ENCODE results near the gene MBP. TPM values are rescaled to one million over a fixed set of nuclear protein-coding genes. Genes with fewer than 3 reads are reported as not detected.
"Not testable (repeated sequence)": the region's sequence is repeated elsewhere in the genome, so short reads cannot be mapped to it uniquely, and the experiment has no call there.

MBP gene
- total and polyA plus RNA-seq, 9 donors = 8.7 to 23.0 (median 11.2) TPM

DNA sequence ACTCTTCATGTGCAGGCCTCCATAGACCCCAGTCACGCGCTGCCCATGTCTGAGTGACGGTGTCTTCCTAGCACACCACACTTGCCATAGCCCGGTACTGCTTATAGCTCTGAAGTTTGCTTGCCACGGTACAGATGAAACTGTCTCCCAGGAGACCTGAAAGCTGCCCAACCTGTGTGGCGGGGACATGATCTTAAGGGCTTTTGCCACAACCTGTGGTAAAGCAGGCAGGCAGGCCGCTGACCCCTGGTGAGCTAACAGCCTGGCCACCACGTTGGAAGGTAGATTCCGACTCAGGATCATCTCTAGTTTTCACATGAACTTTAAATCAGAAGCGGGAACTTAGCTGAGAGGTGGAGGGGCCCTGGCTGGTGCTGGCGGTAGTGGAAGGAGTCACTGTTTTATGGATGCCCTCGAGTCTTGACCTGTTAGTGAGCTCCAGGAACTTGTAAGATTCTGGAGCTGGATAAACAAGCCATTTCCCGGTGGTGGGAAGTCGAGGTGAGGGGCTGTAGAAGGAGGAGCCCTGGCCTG lies 156.9 kb downstream of the MBP start:
- WGBS (ENCODE audit: insufficient coverage) = 87% methylated on average over 11 of the region's 14 CpGs

DNA sequence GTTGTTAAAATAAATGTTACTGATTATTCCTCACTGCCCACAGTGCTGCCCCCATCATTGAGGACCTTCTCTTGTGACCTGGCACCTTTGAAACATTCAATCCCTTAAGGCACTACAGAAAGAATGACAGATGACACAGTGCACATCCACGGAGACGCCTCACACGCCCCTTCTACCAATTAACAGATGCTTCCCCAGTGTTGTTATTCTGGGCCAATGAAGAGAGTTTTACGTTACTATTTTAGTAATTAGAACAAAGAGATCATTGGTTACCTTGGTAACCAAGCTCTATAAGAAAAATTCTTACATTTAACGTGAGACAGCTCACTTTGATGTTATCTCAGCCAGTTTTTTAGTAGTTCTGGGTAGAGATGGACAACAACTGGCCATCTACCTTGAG lies 158.2 kb downstream of the MBP start:
- peaks cover 34% of the 10 kb centered on the region for H3K4me1 ChIP-seq (ENCODE audit: control insufficient read depth, insufficient read depth, low read length)

More for the DNA sequence above, 156.9 kb downstream of the MBP start:
- Histone ChIP-seq H3K4me3 (ENCODE audit: low read length) (no peak overlapping the region), H3K27me3 (ENCODE audit: control insufficient read depth, insufficient read depth, low read length) (no peaks in the 10 kb centered on the region), H3K9me3 (replicated peaks; ENCODE audit: control insufficient read depth, low read depth, low read length) (no peaks in the 10 kb centered on the region), H3K36me3 (ENCODE audit: control insufficient read depth, insufficient read depth, low read length) (peaks cover 4% of the 10 kb centered on the region), H3K27ac (ENCODE audit: low read length) (no peak overlapping the region), H3K4me1 (ENCODE audit: control insufficient read depth, insufficient read depth, low read length) (peaks cover 46% of the 10 kb centered on the region)
- no peak for DNase-seq

DNA sequence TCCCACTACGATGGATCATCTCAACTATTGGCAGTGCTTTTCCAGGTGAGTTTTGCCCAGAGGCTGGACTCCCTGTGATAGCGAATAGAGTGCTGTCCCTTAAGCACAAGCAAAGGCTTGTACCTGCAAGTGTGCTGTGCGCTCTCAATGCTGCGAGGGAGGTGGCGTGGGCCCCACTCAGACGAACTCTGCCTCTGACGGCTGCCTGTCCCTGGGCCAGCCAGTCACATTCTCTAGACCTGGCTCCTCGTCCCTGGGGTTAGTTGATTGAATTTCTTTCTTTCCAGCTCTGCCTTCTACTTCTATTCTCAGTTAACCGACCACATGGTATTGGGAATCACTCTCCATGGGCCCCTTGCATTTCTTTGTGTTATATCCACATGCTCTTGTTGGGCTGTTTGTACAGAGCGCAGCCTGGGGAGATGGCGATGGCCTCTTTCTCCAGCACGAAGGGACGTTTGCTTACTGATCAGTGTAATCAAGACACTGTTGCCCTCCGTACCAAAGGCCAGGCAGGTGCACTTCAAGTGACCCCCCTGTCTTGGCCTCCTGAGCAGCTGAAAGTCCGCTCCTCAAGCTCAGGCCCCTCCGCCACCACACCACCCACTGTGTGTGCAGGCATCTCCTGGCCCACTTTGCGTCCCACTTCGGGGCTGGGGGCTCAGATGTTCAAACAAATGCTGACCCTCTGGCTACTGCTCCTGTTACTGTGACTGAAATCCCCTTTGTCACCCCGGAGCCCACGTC lies 158.9 kb downstream of the MBP start:
- peaks cover 33% of the 10 kb centered on the region for H3K4me1 ChIP-seq (ENCODE audit: control insufficient read depth, insufficient read depth, low read length)
- H3K9me3 ChIP-seq (replicated peaks; ENCODE audit: control insufficient read depth, low read depth, low read length) = no peaks in the 10 kb centered on the region
- H3K27ac ChIP-seq (ENCODE audit: low read length) = peak overlapping the region; percentile 10
- WGBS (ENCODE audit: insufficient coverage) = 79% methylated on average over 19 of the region's 20 CpGs
- no peak for DNase-seq
- no peaks in the 10 kb centered on the region for H3K27me3 ChIP-seq (ENCODE audit: control insufficient read depth, insufficient read depth, low read length)
- H3K36me3 ChIP-seq (ENCODE audit: control insufficient read depth, insufficient read depth, low read length) = peaks cover 7% of the 10 kb centered on the region
- H3K4me3 ChIP-seq (ENCODE audit: low read length) = no peak overlapping the region

More for the DNA sequence above, 158.2 kb downstream of the MBP start:
- H3K27ac ChIP-seq (ENCODE audit: low read length) = no peak overlapping the region
- H3K4me3 ChIP-seq (ENCODE audit: low read length) = no peak overlapping the region
- H3K36me3 ChIP-seq (ENCODE audit: control insufficient read depth, insufficient read depth, low read length) = peaks cover 4% of the 10 kb centered on the region
- no peak for DNase-seq
- no peaks in the 10 kb centered on the region for H3K27me3 ChIP-seq (ENCODE audit: control insufficient read depth, insufficient read depth, low read length)
- no peaks in the 10 kb centered on the region for H3K9me3 ChIP-seq (replicated peaks; ENCODE audit: control insufficient read depth, low read depth, low read length)
- WGBS (ENCODE audit: insufficient coverage) = no CpG with 5 or more reads among the region's 5 CpGs

DNA sequence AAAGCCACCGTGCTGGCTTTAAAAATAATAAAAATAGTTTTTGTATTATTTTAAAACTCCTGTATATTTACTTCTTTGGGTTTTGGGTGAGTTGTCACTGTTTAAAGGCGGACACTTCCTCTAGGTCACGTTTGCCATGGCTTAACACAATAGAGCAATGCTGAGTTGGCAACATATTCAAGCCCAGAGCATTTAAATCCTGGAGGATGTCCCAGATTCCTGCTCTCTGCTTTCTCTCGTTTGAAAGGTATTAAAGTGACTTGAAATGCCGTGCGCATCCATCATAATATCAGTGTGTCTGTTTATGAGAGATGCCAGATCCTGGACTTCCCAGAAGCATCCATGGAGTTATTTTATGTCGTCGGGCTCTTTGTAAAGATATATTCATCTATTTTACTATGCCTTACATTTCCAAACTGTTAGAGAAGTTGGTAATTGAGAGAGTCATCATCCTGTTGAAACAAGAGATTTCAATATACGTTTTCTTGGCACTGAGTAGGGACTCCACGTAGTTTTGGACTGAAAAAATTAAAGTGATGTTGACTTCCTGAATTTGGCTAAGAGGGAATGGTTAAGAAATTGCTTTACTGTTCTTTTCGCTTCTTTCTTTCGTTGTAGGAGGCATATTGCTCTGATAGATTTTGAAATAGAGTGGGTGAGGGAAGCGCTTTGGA lies 159.6 kb downstream of the MBP start:
- H3K4me3 ChIP-seq (ENCODE audit: low read length) = no peak overlapping the region
- peak; percentile 74 for DNase-seq
- H3K9me3 ChIP-seq (replicated peaks; ENCODE audit: control insufficient read depth, low read depth, low read length) = no peaks in the 10 kb centered on the region
- 40% methylated on average over 3 of the region's 13 CpGs for WGBS (ENCODE audit: insufficient coverage)
- peaks cover 31% of the 10 kb centered on the region for H3K4me1 ChIP-seq (ENCODE audit: control insufficient read depth, insufficient read depth, low read length)
- H3K27me3 ChIP-seq (ENCODE audit: control insufficient read depth, insufficient read depth, low read length) = no peaks in the 10 kb centered on the region
- H3K36me3 ChIP-seq (ENCODE audit: control insufficient read depth, insufficient read depth, low read length) = peaks cover 7% of the 10 kb centered on the region
- no peak overlapping the region for H3K27ac ChIP-seq (ENCODE audit: low read length)

DNA sequence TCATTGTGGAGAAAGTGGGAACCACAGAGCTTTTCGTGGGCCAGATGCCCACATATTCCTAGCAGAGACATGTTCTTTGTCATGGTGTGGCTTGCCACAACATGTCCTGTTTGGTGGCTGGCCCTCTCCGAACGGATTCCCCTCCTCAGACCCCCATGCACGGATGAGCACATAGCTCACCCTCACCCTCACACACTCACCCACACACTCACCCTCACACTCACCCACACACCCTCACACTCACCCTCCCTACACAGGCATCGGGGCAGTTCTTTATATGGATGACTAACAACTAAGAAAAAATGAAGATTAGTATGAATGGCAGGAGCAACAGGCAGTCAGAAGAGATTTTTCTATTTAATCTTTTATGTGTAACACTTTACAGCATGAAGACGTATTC lies 160.3 kb downstream of the MBP start:
- H3K4me3 ChIP-seq (ENCODE audit: low read length) = no peak overlapping the region
- H3K9me3 ChIP-seq (replicated peaks; ENCODE audit: control insufficient read depth, low read depth, low read length) = no peaks in the 10 kb centered on the region
- H3K27ac ChIP-seq (ENCODE audit: low read length) = no peak overlapping the region
- peaks cover 7% of the 10 kb centered on the region for H3K36me3 ChIP-seq (ENCODE audit: control insufficient read depth, insufficient read depth, low read length)
- DNase-seq = no peak
- 87% methylated on average over 3 of the region's 6 CpGs for WGBS (ENCODE audit: insufficient coverage)
- peaks cover 24% of the 10 kb centered on the region for H3K4me1 ChIP-seq (ENCODE audit: control insufficient read depth, insufficient read depth, low read length)
- H3K27me3 ChIP-seq (ENCODE audit: control insufficient read depth, insufficient read depth, low read length) = no peaks in the 10 kb centered on the region

DNA sequence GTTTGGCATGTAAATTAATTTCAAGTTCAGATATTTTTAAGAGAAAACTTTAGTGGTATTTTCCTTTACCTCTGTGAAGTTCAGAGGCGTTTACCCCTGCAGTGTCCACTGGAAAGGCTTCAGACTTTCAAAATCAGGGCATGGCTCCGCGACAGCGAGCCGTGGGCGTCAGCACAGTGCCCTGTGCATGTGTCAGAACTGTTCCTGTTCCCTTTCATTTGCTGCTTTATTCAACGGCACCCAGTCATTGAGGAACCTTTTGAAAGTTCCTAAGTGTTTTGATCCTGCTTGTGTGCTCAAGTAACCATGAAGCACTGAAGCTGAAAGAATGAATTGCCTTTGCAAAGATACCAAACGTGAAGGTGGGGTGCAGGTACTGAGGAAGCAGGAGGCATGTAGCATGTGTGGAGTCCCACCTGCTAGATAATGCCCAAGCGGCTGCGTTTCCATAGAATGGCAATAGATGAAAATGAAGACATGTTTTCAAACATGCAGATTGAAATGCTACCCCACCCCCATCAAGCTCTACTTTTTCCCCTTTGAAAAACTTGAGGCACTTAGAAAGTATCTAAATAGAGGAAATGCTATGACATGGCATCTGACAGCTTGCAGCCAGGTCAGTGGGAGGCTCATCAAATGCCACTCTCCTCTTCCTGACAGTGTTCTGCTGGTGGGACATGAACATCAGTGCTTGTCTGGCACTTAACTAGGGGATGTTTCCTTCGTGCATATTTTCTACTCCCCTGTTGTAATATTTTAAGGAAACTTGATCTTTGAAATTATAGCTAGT lies 161.6 kb downstream of the MBP start:
- no peak overlapping the region for H3K27ac ChIP-seq (ENCODE audit: low read length)
- H3K9me3 ChIP-seq (replicated peaks; ENCODE audit: control insufficient read depth, low read depth, low read length) = no peaks in the 10 kb centered on the region
- 89% methylated on average over 8 of the region's 11 CpGs for WGBS (ENCODE audit: insufficient coverage)
- peaks cover 9% of the 10 kb centered on the region for H3K36me3 ChIP-seq (ENCODE audit: control insufficient read depth, insufficient read depth, low read length)
- H3K4me3 ChIP-seq (ENCODE audit: low read length) = no peak overlapping the region
- no peaks in the 10 kb centered on the region for H3K27me3 ChIP-seq (ENCODE audit: control insufficient read depth, insufficient read depth, low read length)
- no peak for DNase-seq
- H3K4me1 ChIP-seq (ENCODE audit: control insufficient read depth, insufficient read depth, low read length) = peaks cover 16% of the 10 kb centered on the region

DNA sequence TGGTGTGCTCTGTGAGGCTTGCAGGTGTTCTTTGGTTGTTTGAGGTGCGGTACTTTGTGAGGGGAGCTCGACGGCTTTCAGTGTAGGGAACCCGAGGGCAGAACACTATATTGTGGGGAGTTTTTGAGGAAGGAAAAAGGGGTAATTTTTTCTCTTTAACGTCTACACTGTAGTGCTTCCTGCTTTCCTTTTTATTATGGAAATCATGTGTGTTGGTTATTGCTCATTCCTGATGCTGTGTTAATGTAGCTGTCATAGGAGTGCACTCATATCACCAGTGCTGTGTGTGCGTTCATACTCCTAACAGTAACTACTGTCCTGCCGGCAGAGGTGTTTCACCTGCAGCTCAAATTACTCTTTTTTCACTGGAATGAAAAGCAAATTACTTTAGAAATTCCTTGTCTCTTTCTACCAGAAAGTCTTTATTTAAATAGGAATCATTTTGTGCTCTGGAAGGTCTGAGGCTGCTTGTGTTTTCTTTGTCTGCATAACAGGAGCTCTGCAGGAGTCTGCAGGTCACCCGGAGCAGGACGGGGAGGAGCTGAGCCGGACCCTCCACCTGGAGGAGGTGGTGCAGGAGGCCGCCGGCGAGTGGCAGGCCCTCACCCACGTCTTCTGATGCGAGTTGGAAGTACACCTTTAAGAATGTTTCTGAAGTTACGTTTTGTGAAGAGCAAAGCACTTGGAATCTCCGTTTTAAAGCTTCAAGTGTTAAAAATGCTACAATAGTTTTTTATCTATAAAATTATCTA lies 164.7 kb downstream of the MBP start:
- Histone ChIP-seq H3K27ac (ENCODE audit: low read length) (no peak overlapping the region), H3K27me3 (ENCODE audit: control insufficient read depth, insufficient read depth, low read length) (no peaks in the 10 kb centered on the region), H3K36me3 (ENCODE audit: control insufficient read depth, insufficient read depth, low read length) (peaks cover 5% of the 10 kb centered on the region), H3K9me3 (replicated peaks; ENCODE audit: control insufficient read depth, low read depth, low read length) (no peaks in the 10 kb centered on the region), H3K4me1 (ENCODE audit: control insufficient read depth, insufficient read depth, low read length) (peaks cover 10% of the 10 kb centered on the region), H3K4me3 (ENCODE audit: low read length) (no peak overlapping the region)
- DNase-seq = no peak
- 48% methylated on average over 8 of the region's 17 CpGs for WGBS (ENCODE audit: insufficient coverage)

DNA sequence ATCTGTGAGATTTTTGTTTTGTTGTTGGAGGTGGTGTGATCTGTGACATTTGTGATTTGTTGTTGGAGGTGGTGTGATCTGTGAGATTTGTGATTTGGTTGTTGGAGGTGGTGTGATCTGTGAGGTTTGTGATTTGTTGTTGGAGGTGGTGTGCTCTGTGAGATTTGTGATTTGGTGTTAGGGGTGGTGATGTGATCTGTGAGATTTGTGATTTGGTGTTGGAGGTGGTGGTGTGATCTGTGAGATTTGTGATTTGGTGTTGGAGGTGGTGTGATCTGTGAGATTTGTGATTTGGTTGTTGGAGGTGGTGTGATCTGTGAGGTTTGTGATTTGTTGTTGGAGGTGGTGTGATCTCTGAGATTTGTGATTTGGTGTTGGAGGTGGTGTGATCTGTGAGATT lies 165.3 kb downstream of the MBP start:
- not testable (repeated sequence) for H3K27me3 ChIP-seq (ENCODE audit: control insufficient read depth, insufficient read depth, low read length); H3K9me3 ChIP-seq (replicated peaks; ENCODE audit: control insufficient read depth, low read depth, low read length); H3K4me3 ChIP-seq (ENCODE audit: low read length); H3K36me3 ChIP-seq (ENCODE audit: control insufficient read depth, insufficient read depth, low read length); H3K4me1 ChIP-seq (ENCODE audit: control insufficient read depth, insufficient read depth, low read length); DNase-seq; H3K27ac ChIP-seq (ENCODE audit: low read length)

DNA sequence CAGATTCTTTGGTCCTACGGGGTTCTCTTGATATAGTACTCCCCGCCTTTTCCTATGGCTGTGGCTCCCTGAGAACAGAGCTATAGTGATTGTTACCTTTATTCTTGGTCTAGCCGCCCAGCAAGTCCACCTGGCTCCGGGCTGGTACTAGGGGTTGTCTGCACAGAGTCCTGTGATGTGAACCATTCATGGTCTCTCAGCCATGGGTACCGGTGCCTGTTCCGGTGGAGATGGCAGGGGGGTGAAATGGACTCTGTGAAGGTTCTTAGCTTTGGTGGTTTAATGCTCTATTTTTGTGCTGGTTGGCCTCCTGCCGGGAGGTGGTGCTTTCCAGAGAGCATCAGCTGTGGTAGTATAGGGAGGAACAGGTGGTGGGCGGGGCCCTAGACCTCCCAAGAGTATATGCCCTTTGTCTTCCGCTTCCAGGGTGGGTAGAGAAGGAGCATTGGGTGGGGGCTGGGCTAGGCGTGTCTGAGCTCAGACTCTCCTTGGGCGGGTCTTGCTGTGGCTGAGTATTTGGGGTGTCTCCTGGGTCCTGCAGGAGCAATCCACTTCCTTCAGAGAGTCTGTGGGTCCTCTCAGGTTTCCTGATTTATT lies 166.9 kb downstream of the MBP start:
- H3K36me3 ChIP-seq (ENCODE audit: control insufficient read depth, insufficient read depth, low read length) = not testable (repeated sequence)
- 89% methylated on average over 7 of the region's 11 CpGs for WGBS (ENCODE audit: insufficient coverage)

More for the DNA sequence above, 166.9 kb downstream of the MBP start:
- not testable (repeated sequence) for H3K9me3 ChIP-seq (replicated peaks; ENCODE audit: control insufficient read depth, low read depth, low read length); H3K4me3 ChIP-seq (ENCODE audit: low read length); DNase-seq; H3K27ac ChIP-seq (ENCODE audit: low read length); H3K4me1 ChIP-seq (ENCODE audit: control insufficient read depth, insufficient read depth, low read length); H3K27me3 ChIP-seq (ENCODE audit: control insufficient read depth, insufficient read depth, low read length)
